Loucy (cell line): ENCODE measurements around the gene LYPD3.

Source experiments
- H2AFZ ChIP-seq: fragments of 200-600 bp; sonication (generic); 2 replicates; pipeline ENCODE4 v1.6.0; 2016; ENCODE audit warnings: antibody characterized with exemption, mild to moderate bottlenecking, low read length, moderate library complexity
- H3F3A ChIP-seq: fragments of 200-600 bp; 2 replicates; pipeline ENCODE4 v1.6.0; 2016; ENCODE audit warnings: antibody characterized with exemption, low read depth, mild to moderate bottlenecking
- H3K27me3 ChIP-seq: fragments of 200-600 bp; sonication (generic); 2 replicates; pipeline ENCODE4 v1.6.1; 2014; ENCODE audit warnings: low read length, mild to moderate bottlenecking; ENCODE audit not compliant: insufficient read depth, poor library complexity, severe bottlenecking
- H3K36me3 ChIP-seq: fragments of 200-600 bp; sonication (generic); 2 replicates; pipeline ENCODE4 v1.6.1; 2016; ENCODE audit warnings: low read length; ENCODE audit not compliant: insufficient read depth
- H3K4me1 ChIP-seq: fragments of 200-600 bp; sonication (generic); 2 replicates; pipeline ENCODE4 v1.5.1; 2014; ENCODE audit warnings: low read length, mild to moderate bottlenecking; ENCODE audit not compliant: insufficient read depth, poor library complexity, severe bottlenecking
- H3K4me2 ChIP-seq: fragments of 200-600 bp; sonication (generic); 2 replicates; pipeline ENCODE4 v1.6.0; 2014; ENCODE audit warnings: antibody characterized with exemption, low read length, low read depth, mild to moderate bottlenecking; ENCODE audit not compliant: poor library complexity, severe bottlenecking
- H3K4me3 ChIP-seq: fragments of 200-600 bp; sonication (generic); 2 replicates; pipeline ENCODE4 v1.5.1; 2014; ENCODE audit warnings: low read length, mild to moderate bottlenecking, mixed read lengths; ENCODE audit not compliant: poor library complexity, severe bottlenecking
- H3K79me2 ChIP-seq: fragments of 200-600 bp; sonication (generic); 2 replicates; pipeline ENCODE4 v1.6.1; 2014; ENCODE audit warnings: low read length; ENCODE audit not compliant: insufficient read depth
- H3K9ac ChIP-seq: fragments of 200-600 bp; sonication (generic); 2 replicates; pipeline ENCODE4 v1.6.0; 2014; ENCODE audit warnings: mild to moderate bottlenecking, low read depth, low read length, moderate library complexity; ENCODE audit not compliant: poor library complexity, severe bottlenecking
- H3K9me2 ChIP-seq: fragments of 200-600 bp; sonication (generic); replicated peaks from 2 replicates; pipeline ENCODE4 v1.6.1; 2016; ENCODE audit warnings: low read depth, low read length, mixed read lengths
- H3K9me3 ChIP-seq: fragments of 200-600 bp; sonication (generic); 2 replicates; pipeline ENCODE4 v1.6.1; 2014; ENCODE audit warnings: mild to moderate bottlenecking, antibody characterized with exemption, low read length, low read depth; ENCODE audit not compliant: insufficient read depth
- H4K20me1 ChIP-seq: fragments of 200-600 bp; sonication (generic); 2 replicates; pipeline ENCODE4 v1.6.0; 2014; ENCODE audit warnings: antibody characterized with exemption, low read length, mild to moderate bottlenecking; ENCODE audit not compliant: insufficient read depth, poor library complexity, severe bottlenecking
- EZH2phosphoT487 ChIP-seq: fragments of 200-600 bp; IDR thresholded peaks from 2 replicates; pipeline ENCODE4 v1.6.1; 2018; ENCODE audit warnings: antibody characterized with exemption, mild to moderate bottlenecking, moderate library complexity, borderline replicate concordance
- TF ChIP-seq, protein P1 (sequence below): fragments of 200-600 bp; sonication (generic); conservative IDR thresholded peaks from 2 replicates; pipeline ENCODE4 v1.5.1; 2014; ENCODE audit warnings: mild to moderate bottlenecking, antibody characterized with exemption, low read length

Gene LYPD3

GRCh38 chr19:43439709-43440063 is 25.7 kb downstream of the LYPD3 start:
- no peaks in the 10 kb centered on the region for H3K9me2 ChIP-seq
- TF ChIP-seq, protein P1, sequence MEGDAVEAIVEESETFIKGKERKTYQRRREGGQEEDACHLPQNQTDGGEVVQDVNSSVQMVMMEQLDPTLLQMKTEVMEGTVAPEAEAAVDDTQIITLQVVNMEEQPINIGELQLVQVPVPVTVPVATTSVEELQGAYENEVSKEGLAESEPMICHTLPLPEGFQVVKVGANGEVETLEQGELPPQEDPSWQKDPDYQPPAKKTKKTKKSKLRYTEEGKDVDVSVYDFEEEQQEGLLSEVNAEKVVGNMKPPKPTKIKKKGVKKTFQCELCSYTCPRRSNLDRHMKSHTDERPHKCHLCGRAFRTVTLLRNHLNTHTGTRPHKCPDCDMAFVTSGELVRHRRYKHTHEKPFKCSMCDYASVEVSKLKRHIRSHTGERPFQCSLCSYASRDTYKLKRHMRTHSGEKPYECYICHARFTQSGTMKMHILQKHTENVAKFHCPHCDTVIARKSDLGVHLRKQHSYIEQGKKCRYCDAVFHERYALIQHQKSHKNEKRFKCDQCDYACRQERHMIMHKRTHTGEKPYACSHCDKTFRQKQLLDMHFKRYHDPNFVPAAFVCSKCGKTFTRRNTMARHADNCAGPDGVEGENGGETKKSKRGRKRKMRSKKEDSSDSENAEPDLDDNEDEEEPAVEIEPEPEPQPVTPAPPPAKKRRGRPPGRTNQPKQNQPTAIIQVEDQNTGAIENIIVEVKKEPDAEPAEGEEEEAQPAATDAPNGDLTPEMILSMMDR: no peak
- no peak for TF ChIP-seq EZH2phosphoT487
- no peak overlapping the region for H3K9ac ChIP-seq
- no peak overlapping the region for H3K4me2 ChIP-seq
- H3F3A ChIP-seq: no peaks in the 10 kb centered on the region
- H3K27me3 ChIP-seq: no peaks in the 10 kb centered on the region
- no peaks in the 10 kb centered on the region for H4K20me1 ChIP-seq
- no peak overlapping the region for H2AFZ ChIP-seq
- no peaks in the 10 kb centered on the region for H3K79me2 ChIP-seq
- H3K9me3 ChIP-seq: no peaks in the 10 kb centered on the region
- peaks cover 11% of the 10 kb centered on the region for H3K4me1 ChIP-seq
- H3K36me3 ChIP-seq: no peaks in the 10 kb centered on the region
- H3K4me3 ChIP-seq: no peak overlapping the region

GRCh38 chr19:43439032-43439708 is 26.2 kb downstream of the LYPD3 start:
- peak overlapping the region; percentile 76 for H3K4me2 ChIP-seq

DNA sequence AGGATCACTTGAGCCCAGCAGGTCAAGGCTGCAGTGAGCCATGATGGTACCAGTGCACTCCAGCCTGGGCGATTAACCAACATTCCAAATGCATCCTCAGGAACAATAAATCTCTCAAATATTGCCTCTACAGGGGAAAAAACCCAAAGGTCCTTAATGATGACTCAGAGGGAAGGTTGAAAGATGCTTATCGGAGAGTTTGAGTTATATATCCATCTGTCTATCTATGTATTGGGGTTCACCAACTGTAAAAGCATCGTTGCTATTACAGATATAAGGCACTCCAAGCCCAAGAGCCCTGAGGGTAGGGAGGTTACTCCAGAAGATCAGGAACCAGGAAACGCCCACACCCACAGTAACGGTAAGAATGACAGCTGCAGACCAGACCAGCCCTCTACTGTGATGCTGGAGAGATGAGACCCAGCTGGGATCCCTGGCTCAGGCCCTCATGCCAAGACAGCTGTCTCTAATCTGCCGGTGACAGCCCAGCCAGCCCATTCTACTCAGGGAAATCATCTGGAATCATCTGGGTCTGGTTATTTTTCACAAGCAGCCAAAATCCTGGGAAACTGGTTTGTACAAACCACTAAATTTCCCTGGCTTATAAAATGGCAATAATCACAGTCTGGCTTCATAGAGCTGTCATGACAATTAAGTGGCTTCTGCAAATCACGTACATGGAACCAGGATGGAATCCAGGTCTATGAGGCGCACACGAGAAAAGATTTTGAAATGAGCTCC is 26.9 kb downstream of the LYPD3 start:
- no peaks in the 10 kb centered on the region for H3K79me2 ChIP-seq
- peaks cover 11% of the 10 kb centered on the region for H3K4me1 ChIP-seq
- H2AFZ ChIP-seq: peak overlapping the region; percentile 25; the same call in 1 of the 2 replicates
- peak overlapping the region; percentile 76 for H3K4me2 ChIP-seq
- peak overlapping the region; percentile 54 for H3K4me3 ChIP-seq
- no peaks in the 10 kb centered on the region for H3K9me3 ChIP-seq
- H3K9me2 ChIP-seq: no peaks in the 10 kb centered on the region
- H3K27me3 ChIP-seq: no peaks in the 10 kb centered on the region
- no peaks in the 10 kb centered on the region for H4K20me1 ChIP-seq
- no peaks in the 10 kb centered on the region for H3K36me3 ChIP-seq
- H3K9ac ChIP-seq: peak overlapping the region; percentile 37
- no peak for TF ChIP-seq EZH2phosphoT487
- TF ChIP-seq, protein P1: no peak
- H3F3A ChIP-seq: no peaks in the 10 kb centered on the region

More at GRCh38 chr19:43439032-43439708, 26.2 kb downstream of the LYPD3 start:
- Histone ChIP-seq H3K9me3 (no peaks in the 10 kb centered on the region), H3K9ac (peak overlapping the region; percentile 37), H2AFZ (peak overlapping the region; percentile 25; the same call in 1 of the 2 replicates), H3K4me3 (peak overlapping the region; percentile 54), H3K27me3 (no peaks in the 10 kb centered on the region), H3F3A (no peaks in the 10 kb centered on the region), H3K9me2 (no peaks in the 10 kb centered on the region), H3K36me3 (no peaks in the 10 kb centered on the region), H3K79me2 (no peaks in the 10 kb centered on the region), H4K20me1 (no peaks in the 10 kb centered on the region), H3K4me1 (peaks cover 11% of the 10 kb centered on the region)
- TF ChIP-seq EZH2phosphoT487: no peak
- TF ChIP-seq, protein P1: no peak
